Fibroblast of pulmonary artery (primary cell): Measurements from ENCODE around the gene WARS2.

Source experiments
- DNase-seq: peaks from one replicate; pipeline ENCODE4 v3.0.0-alpha.2; 2010; ENCODE audit warnings: low read depth
- H3K4me3 ChIP-seq: replicated peaks from 2 replicates; pipeline ENCODE4 v1.5.1; 2011; ENCODE audit warnings: low read depth, mild to moderate bottlenecking, control low read depth, low read length, moderate library complexity
- TF ChIP-seq, protein P1 (sequence below): IDR thresholded peaks from 2 replicates; pipeline ENCODE4 v1.5.1; 2011; ENCODE audit warnings: mild to moderate bottlenecking, control low read depth, low read length, inconsistent platforms; ENCODE audit errors: missing control alignments

The WARS2 gene

DNA sequence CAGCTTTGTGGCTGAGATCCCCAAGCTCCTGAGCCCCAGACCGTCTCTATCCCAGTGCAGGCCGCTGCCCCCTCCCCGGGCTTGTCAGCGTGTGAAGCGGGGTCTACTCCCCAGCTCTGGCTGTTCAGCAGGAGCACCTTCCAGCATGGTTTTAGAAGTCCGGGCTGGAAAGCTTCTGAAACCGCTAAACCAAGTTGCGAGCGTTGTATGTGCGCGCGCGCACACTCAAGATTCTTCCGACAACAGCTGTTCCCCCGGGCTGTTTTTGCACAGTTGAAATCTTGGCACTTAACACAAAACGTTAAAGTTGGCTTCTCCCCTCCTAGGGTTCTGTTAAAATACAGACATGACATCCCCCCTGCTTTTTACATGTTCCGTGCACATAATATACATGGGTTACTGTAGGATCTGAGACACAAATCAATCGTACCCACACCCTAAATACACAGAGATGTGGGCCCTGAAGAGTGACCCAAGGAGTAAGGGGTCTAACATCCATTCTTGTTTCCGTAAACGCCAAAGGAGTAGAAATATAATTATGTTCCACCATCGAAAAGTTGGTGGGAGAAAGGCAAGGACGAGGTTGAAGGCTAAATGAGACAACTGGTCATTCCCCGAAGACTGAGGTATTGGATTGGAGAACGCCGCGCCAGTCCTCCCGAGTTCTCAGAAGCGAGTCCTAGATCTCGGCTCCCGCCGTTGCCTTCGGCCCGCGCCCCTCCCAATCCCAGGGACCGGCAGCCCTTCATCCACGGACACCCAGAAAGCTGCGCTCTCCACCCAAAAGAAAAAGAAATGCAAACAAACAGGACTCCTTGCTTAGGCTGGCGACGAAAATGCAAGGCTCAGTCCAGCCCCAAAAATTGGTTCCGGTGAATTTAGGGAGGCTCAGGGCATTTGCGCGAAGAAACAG lies 153.6 kb downstream of the WARS2 start:
- H3K4me3 ChIP-seq, result peak overlapping the region; percentile 41
- no peak for DNase-seq
- TF ChIP-seq, protein P1, sequence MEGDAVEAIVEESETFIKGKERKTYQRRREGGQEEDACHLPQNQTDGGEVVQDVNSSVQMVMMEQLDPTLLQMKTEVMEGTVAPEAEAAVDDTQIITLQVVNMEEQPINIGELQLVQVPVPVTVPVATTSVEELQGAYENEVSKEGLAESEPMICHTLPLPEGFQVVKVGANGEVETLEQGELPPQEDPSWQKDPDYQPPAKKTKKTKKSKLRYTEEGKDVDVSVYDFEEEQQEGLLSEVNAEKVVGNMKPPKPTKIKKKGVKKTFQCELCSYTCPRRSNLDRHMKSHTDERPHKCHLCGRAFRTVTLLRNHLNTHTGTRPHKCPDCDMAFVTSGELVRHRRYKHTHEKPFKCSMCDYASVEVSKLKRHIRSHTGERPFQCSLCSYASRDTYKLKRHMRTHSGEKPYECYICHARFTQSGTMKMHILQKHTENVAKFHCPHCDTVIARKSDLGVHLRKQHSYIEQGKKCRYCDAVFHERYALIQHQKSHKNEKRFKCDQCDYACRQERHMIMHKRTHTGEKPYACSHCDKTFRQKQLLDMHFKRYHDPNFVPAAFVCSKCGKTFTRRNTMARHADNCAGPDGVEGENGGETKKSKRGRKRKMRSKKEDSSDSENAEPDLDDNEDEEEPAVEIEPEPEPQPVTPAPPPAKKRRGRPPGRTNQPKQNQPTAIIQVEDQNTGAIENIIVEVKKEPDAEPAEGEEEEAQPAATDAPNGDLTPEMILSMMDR, result no peak

DNA sequence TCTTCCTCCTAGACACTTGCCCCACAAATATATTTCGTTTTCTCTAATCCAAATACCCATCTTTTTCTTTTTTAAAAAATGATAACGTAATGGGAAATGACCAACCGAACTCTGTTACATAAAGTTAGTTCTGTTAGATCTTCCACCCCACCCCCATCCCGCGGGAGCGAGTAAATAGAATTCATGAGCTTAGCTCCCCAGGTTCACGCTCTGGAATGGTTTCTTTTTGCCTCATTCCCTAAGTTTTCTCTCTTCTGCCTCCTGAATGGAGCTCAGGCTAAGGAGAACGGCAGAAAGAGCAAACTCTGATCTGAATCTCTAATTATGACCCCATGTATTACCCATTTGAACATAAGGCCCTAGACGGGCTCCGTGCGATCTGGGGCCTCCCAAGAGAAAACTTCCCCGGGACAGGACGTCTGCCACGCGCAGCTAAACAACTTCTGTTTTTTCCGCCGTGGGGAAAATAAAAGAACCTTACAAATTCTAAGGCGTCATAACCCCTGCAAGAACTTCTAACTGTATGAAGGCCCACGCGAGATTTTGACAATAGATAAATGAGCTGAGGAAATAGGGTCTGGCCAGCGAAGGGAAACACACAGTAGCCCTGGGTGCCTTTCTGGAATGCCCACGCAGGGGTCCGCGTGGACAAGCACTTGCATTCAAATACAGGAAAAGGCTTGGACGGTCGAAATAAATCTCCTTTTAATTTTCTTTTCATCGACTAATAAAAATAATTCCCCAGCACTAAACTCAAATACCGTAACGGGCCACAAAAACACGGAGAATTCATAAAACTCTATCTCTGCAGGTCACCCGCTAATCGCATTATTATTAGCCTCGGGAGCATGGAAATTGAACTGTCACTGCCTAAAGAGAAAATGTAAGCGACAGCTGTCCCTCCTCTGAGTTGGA lies 154.6 kb downstream of the WARS2 start:
- no peak for DNase-seq
- H3K4me3 ChIP-seq, result no peak overlapping the region
- TF ChIP-seq, protein P1, result no peak

DNA sequence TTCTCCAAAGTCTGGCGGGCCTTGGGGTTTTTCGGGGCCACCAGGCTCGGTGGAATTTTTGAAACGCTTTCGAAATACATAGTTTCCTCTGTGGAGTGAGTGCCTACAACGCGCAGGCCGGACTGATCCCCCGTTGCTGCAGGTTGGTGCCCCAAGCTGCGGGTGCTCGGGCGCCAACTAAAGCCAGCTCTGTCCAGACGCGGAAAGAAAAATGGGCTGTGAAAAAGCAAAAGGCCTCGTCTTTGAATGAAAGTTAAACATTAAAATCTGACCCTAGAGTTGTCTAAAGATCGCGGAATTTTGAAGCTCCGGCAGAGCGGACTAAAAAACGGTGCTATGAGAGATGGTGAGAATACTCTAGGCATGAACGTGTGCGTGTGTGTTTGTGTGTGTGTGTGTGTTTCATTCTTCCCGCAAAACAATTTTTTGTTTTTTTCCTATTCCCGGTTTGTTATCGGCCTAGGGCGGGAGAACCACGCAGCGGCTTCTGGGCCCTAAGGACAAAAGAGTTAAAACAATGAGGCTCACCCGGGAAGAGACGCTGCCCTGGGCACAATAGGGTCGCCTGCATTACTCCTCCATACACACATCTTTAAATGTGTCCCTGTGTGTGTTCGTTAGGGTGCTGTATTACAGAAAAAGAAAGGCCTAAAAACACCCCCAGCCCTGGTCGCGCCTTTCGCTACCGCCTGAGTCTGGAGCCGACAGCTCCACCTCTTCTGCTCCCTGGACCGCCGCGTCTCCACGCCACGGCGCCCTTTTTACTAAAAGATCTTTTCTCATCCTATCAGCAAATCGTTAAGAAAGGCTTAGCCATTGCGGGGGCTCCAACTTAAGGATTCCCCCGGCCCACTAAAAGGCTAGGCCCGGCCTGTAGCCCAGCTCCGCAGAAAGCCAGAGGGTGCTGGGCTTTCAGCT lies 155.5 kb downstream of the WARS2 start:
- TF ChIP-seq, protein P1, result no peak
- DNase-seq, result no peak
- no peak overlapping the region for H3K4me3 ChIP-seq

DNA sequence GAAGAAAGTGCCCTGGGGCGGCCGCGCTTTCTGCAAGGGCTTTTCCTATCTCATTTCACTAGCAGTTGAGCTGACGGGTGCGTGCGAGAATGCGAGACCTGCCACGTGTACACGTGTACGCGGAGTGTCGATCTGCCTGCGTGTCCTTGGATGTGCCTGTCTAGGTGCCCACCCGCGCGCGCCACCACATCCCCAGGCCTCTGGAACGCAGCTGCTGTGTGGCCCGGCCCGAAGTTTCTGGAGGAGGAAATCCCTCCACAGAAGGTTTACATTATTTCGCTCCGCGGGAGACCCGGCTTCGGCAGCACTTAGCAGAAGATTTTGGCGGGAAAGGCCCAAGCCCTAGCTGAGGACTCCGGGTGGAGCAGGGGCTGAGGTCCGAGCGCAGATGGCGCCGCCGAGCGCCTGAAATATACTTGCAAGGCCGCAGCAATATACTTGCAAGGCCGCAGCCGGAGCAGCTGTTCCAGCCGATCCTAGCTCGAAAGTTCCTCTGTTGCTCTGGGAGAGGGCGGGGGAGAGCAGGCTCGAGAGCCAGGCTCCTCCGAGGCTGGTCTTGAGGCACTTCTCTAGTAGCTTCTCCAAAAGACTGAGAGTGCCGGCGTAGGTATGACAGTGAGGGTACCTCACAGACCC lies 156.2 kb downstream of the WARS2 start:
- TF ChIP-seq, protein P1, result no peak
- no peak for DNase-seq
- no peak overlapping the region for H3K4me3 ChIP-seq

DNA sequence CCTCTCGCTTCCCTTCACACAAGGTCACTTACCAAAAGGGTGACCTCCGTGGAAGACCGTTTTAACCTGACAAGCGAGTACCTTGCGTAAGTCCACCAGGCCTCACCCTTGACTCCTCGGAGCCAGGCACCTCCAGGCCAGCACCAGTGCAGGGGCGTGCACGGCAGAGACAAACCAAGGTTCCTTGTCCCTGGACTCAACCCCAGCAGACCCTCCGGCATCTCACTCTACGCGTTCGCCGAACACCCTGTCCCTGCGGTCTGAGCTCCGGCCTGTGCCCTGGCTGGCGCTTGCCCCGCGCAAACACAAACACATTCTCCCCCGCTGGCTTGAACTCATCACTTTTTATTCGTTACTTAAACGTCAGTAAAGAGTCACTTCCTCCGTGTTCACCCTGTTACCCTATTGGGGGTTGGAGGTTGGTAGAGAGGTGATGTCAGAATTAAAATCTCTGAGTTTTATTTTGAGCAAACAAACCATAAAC lies 156.9 kb downstream of the WARS2 start:
- TF ChIP-seq, protein P1, result no peak
- no peak overlapping the region for H3K4me3 ChIP-seq
- DNase-seq, result no peak
